Esophagus muscularis mucosa (tissue), 4 donors: ENCODE data around the gene AGPAT4. TPM values are rescaled to one million over a fixed set of nuclear protein-coding genes. Genes with fewer than 3 reads are reported as not detected.

ENCODE experiments used
- DNase-seq: peaks from one replicate; pipeline ENCODE4 v3.0.0-alpha.2; 2017; ENCODE audit errors: extremely low spot score
- H3K27ac ChIP-seq, 4 donors: fragments of 200-600 bp; sonication (generic); replicated peaks in 1 of 4; 1 replicate in 3 of 4; 2 replicates in 1 of 4; pipeline ENCODE4 v1.5.1; 2016 to 2019; ENCODE audit warnings: mild to moderate bottlenecking in 1 of 4
- H3K27me3 ChIP-seq, 4 donors: fragments of 200-600 bp; sonication (generic); one replicate each; pipeline versions ENCODE4 v1.5.1 to v1.6.0; 2016 to 2019
- H3K36me3 ChIP-seq, 4 donors: fragments of 200-600 bp; sonication (generic); one replicate each; pipeline ENCODE4 v1.5.1; 2016 to 2019
- H3K4me1 ChIP-seq, 4 donors: fragments of 200-600 bp; sonication (generic); one replicate each; pipeline ENCODE4 v1.5.1; 2016 to 2019
- H3K4me3 ChIP-seq, 4 donors: fragments of 200-600 bp; sonication (generic); 1 replicate in 2 of 4; 2 replicates in 2 of 4; pipeline ENCODE4 v1.5.1; 2016 to 2019; ENCODE audit warnings: mild to moderate bottlenecking in 4 of 4, moderate library complexity in 1 of 4
- H3K9me3 ChIP-seq, 4 donors: fragments of 200-600 bp; sonication (generic); 1 replicate in 3 of 4; 2 replicates in 1 of 4; pipeline ENCODE4 v1.5.1; 2016 to 2019
- CTCF ChIP-seq, 3 experiments: fragments of 200-600 bp in 2 of 3; fragments of 450-650 bp in 1 of 3; sonication (generic) in 2 of 3; IDR thresholded peaks; one replicate each; pipeline ENCODE4 v1.5.1; 2017 to 2019; ENCODE audit warnings: antibody characterized with exemption in 3 of 3, mild to moderate bottlenecking in 2 of 3, moderate library complexity in 1 of 3
- EP300 ChIP-seq: sonication (generic); formaldehyde crosslinking; IDR thresholded peaks from one replicate; pipeline ENCODE4 v1.6.1; 2017; ENCODE audit warnings: antibody characterized with exemption
- POLR2A ChIP-seq: fragments of 450-650 bp; IDR thresholded peaks from one replicate; pipeline ENCODE4 v1.6.1; 2017; ENCODE audit warnings: antibody characterized with exemption, moderate library complexity, mild to moderate bottlenecking, low read depth
- POLR2AphosphoS5 ChIP-seq, 2 donors: sonication (generic); formaldehyde crosslinking; IDR thresholded peaks; one replicate each; pipeline ENCODE4 v1.6.1; 2017; ENCODE audit warnings: antibody characterized with exemption in 2 of 2
- WGBS: methylation state at CpG from one replicate; pipeline ENCODE4 v1.1.5; 2018; 5-methylcytosine and 5-hydroxymethylcytosine counted together
- intact Hi-C: fragments of 100-400 bp; cut with DNase I; formaldehyde crosslinking; loops from one replicate; pipeline ENCODE4 v1.15.1; 2023
- total RNA-seq, 4 donors: library from RNA; depleted of rRNA; stranded (reverse); fragments of >200 nt; gene quantifications; one replicate each; pipeline versions ENCODE4 v1.1.0 to v1.2.1, GENCODE V29; 2016

Gene AGPAT4
- total RNA-seq, 4 donors from 2014 or later, result 7.9 to 12.6 (median 10.0) TPM

- peak overlapping the region; percentile 69 to 79 (median 74) for H3K4me3 ChIP-seq
- DNase-seq, result peak; percentile 91
These were observed 548 bp downstream of the AGPAT4 start for GRCh38 chr6:161273274-161273751.

DNA sequence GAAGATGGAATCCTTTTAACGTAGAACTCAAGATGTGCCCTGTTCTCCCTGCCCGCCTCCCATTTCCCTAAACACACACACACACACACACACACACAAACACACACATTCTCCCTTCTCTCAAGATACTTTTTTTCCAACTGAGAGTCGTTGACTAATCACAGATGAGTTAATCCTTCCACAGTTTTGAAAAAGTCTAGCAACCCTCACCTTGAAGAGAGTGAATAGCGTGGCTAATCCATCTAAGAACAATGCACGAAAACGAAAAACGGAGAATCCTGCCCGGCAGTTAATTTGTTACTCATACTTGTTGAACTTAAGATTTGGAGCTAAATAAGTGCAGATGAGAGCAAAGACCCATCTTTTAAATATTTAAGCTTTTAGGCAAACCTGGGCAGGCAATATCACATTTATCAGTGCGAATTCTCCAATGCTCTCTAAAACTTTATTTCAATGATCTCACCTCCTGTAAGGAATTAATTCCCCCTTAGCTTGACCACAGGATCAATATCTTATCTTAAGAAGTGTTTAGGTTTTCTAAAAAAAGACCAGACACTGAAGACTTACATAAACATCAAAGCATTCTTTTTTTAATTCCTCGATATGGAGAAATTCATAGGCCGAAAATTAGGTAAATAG is 1.1 kb downstream of the AGPAT4 start:
- intact Hi-C loops, result no loop called here
- DNase-seq, result peak; percentile 14
- Histone ChIP-seq H3K27ac (peak overlapping the region in 1 of 4 donors; percentile 80), H3K4me3 (peak overlapping the region; percentile 69 to 79 (median 74)), H3K4me1 (peaks cover 0 to 36% (median 30%) of the 10 kb centered on the region in 4 donors), H3K27me3 (no peaks in the 10 kb centered on the region), H3K36me3 (no peaks in the 10 kb centered on the region), H3K9me3 (no peaks in the 10 kb centered on the region)
- TF ChIP-seq CTCF (IDR thresholded peaks at IDR 0.05) (no peak), EP300 (no peak), POLR2AphosphoS5 (IDR thresholded peaks at IDR 0.05) (no peak), POLR2A (no peak)
- 21% methylated on average over 11 of the region's 11 CpGs for WGBS

More at GRCh38 chr6:161273274-161273751, 548 bp downstream of the AGPAT4 start:
- H3K4me1 ChIP-seq, result peaks cover 0 to 36% (median 29%) of the 10 kb centered on the region in 4 donors
- H3K9me3 ChIP-seq, result no peaks in the 10 kb centered on the region
- TF ChIP-seq POLR2A, result no peak
- no peak for TF ChIP-seq POLR2AphosphoS5 (IDR thresholded peaks at IDR 0.05)
- no peak for TF ChIP-seq EP300
- no peak for TF ChIP-seq CTCF (IDR thresholded peaks at IDR 0.05)
- H3K27me3 ChIP-seq, result no peaks in the 10 kb centered on the region
- no peaks in the 10 kb centered on the region for H3K36me3 ChIP-seq
- 0% methylated on average over 10 of the region's 11 CpGs for WGBS
- intact Hi-C loops, result no loop called here
- peak overlapping the region; percentile 80 to 83 (median 81) for H3K27ac ChIP-seq

GRCh38 chr6:161271343-161272030 is 2.4 kb downstream of the AGPAT4 start:
- Histone ChIP-seq H3K36me3 (peaks cover 0 to under 1% (median 0%) of the 10 kb centered on the region in 4 donors), H3K9me3 (no peaks in the 10 kb centered on the region), H3K4me3 (no peak overlapping the region), H3K4me1 (peaks cover 0 to 36% (median 30%) of the 10 kb centered on the region in 4 donors), H3K27me3 (no peaks in the 10 kb centered on the region), H3K27ac (no peak overlapping the region)
- TF ChIP-seq POLR2A (no peak), CTCF (IDR thresholded peaks at IDR 0.05) (no peak), POLR2AphosphoS5 (IDR thresholded peaks at IDR 0.05) (no peak), EP300 (no peak)
- intact Hi-C loops, result no loop called here
- DNase-seq, result peak; percentile 10
- WGBS, result 78% methylated on average over 8 of the region's 8 CpGs

DNA sequence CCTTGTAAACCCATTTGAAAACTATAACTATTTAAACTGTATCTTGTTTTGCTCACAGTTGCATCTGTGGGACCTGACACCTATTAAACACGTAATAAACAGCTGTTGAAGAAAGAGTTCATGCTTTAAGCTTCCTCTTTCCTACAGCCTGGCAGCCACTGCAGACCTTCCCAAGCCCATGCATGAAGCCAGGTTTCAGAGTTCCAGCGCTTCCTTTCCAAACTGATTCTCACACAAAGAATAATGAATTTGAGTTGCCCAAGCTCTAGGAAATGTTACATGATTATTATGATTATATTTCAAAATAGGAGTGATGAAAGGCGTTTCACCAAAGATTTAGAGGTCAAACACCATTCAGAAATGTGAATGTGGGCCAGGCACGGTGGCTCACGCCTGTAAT is 3.7 kb downstream of the AGPAT4 start:
- intact Hi-C loops, result no loop called here
- Histone ChIP-seq H3K4me1 (peaks cover 0 to 36% (median 30%) of the 10 kb centered on the region in 4 donors), H3K27me3 (no peaks in the 10 kb centered on the region), H3K36me3 (peaks cover 0 to 8% (median 0%) of the 10 kb centered on the region in 4 donors), H3K4me3 (no peak overlapping the region), H3K9me3 (no peaks in the 10 kb centered on the region), H3K27ac (no peak overlapping the region)
- 88% methylated on average over 5 of the region's 5 CpGs for WGBS
- TF ChIP-seq POLR2AphosphoS5 (IDR thresholded peaks at IDR 0.05), result no peak
- TF ChIP-seq EP300, result no peak
- DNase-seq, result no peak

DNA sequence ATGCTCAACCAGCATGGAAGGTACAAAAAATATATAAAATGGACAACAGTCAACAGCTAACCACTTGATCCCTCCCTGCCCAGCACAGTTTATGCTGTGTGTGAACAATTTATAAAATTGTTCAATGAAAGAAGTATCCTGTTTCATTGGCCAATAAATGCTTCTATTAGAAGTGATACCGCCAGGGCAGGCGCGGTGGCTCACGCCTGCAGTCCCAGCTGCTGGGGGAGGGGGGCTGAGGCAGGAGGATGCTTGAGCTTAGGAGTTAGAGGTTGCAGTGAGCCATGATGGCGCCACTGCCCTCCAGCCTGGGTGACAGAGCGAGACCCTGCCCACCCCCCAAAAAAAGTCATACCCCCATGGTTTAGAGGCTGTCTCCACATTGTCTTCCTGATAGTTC is 4.6 kb downstream of the AGPAT4 start:
- Histone ChIP-seq H3K27ac (no peak overlapping the region), H3K36me3 (peaks cover 0 to 8% (median 2%) of the 10 kb centered on the region in 4 donors), H3K4me1 (peaks cover 0 to 31% (median 26%) of the 10 kb centered on the region in 4 donors), H3K4me3 (no peak overlapping the region), H3K27me3 (no peaks in the 10 kb centered on the region), H3K9me3 (no peaks in the 10 kb centered on the region)
- WGBS, result 99% methylated on average over 6 of the region's 6 CpGs
- intact Hi-C loops, result no loop called here
- TF ChIP-seq EP300, result no peak
- TF ChIP-seq POLR2AphosphoS5 (IDR thresholded peaks at IDR 0.05), result no peak
- TF ChIP-seq POLR2A, result no peak
- no peak for DNase-seq
